Panc1 (cell line): ENCODE measurements around the gene PHKA2. TPM values are rescaled to one million over a fixed set of nuclear protein-coding genes. Genes with fewer than 3 reads are reported as not detected.

Experiments used
- ATAC-seq: fragments of 200-7000 bp; cut with Tn5 transposase; 2 replicates; pipeline ENCODE4 v1.9.1; 2020; ENCODE audit warnings: mild to moderate bottlenecking, moderate library complexity
- BruUV-seq: library from RNA; stranded (reverse); fragments of 400-500 nt; replicated peaks from 2 replicates; lab custom pipeline; 2021; lab: Mats Ljungman, UMichigan
- CTCF ChIA-PET: fragments of 300-600 bp; sonication (Branson Sonifier 250); formaldehyde crosslinking; loops from one replicate; lab custom pipeline; 2022; ENCODE audit warnings: antibody characterized with exemption; lab: Charles Lee
- POLR2A ChIA-PET: fragments of 300-600 bp; sonication (Branson Sonifier 250); formaldehyde crosslinking; loops from one replicate; lab custom pipeline; 2022; ENCODE audit warnings: antibody characterized with exemption; lab: Charles Lee
- DNase-seq: peaks from one replicate; pipeline ENCODE4 v3.0.0-alpha.2; 2010; ENCODE audit warnings: low read depth, low spot score
- H3K27ac ChIP-seq: 2 replicates; pipeline ENCODE4 v1.5.1; 2011; ENCODE audit warnings: mild to moderate bottlenecking, low read length, inconsistent platforms
- H3K27me3 ChIP-seq: fragments of 200-500 bp; sonication (Bioruptor generic); 2 replicates; pipeline ENCODE4 v1.6.0; 2014; ENCODE audit warnings: low read length, inconsistent platforms; ENCODE audit not compliant: control insufficient read depth, insufficient read depth
- H3K36me3 ChIP-seq: fragments of 200-500 bp; sonication (Bioruptor generic); 2 replicates; pipeline ENCODE4 v1.5.1; 2014; ENCODE audit warnings: inconsistent platforms, mild to moderate bottlenecking, low read length, moderate library complexity; ENCODE audit not compliant: control insufficient read depth, insufficient read depth
- H3K4me1 ChIP-seq: 2 replicates; pipeline ENCODE4 v1.5.1; 2011; ENCODE audit warnings: inconsistent platforms, mild to moderate bottlenecking, low read length, moderate library complexity; ENCODE audit not compliant: control insufficient read depth, insufficient read depth
- H3K4me3 ChIP-seq, 2 experiments: 2 replicates each; pipeline ENCODE4 v1.5.1; 2011 to 2012; ENCODE audit warnings: low read depth in 2 of 2, low read length in 2 of 2, mild to moderate bottlenecking in 2 of 2, inconsistent platforms in 1 of 2, moderate library complexity in 1 of 2
- H3K9me3 ChIP-seq: fragments of 200-500 bp; sonication (Bioruptor generic); 2 replicates; pipeline ENCODE4 v1.5.1; 2014; ENCODE audit warnings: low read depth, mild to moderate bottlenecking, inconsistent platforms, low read length, moderate library complexity; ENCODE audit not compliant: control insufficient read depth, insufficient read depth
- POLR2AphosphoS5 ChIP-seq: IDR thresholded peaks from 2 replicates; pipeline ENCODE4 v1.6.1; 2012; ENCODE audit warnings: mild to moderate bottlenecking, low read depth, low read length, moderate library complexity
- SIN3A ChIP-seq: IDR thresholded peaks from 2 replicates; pipeline ENCODE4 v1.6.1; 2012; ENCODE audit warnings: low read depth, mild to moderate bottlenecking, low read length, moderate library complexity, borderline replicate concordance; ENCODE audit not compliant: insufficient read depth
- TCF7L2 ChIP-seq: IDR thresholded peaks from 2 replicates; pipeline ENCODE4 v1.6.1; 2011; ENCODE audit warnings: mild to moderate bottlenecking, low read depth, low read length, inconsistent platforms
- in situ Hi-C: cut with HindIII; loops from 2 replicates; pipeline ENCODE4 v1.10.0; 2016; ENCODE audit warnings: low sequenced_read_pairs, low pct_unique_long_range_greater_than_20kb
- intact Hi-C: fragments of 100-400 bp; cut with micrococcal nuclease; formaldehyde crosslinking; loops from one replicate; pipeline ENCODE4 v1.10.0; 2022; ENCODE audit not compliant: unreplicated experiment
- total RNA-seq: library from RNA; stranded (reverse); gene quantifications from one replicate; pipeline ENCODE4 v1.2.1, GENCODE V29; 2021; ENCODE audit not compliant: unreplicated experiment
- TF ChIP-seq, protein P1 (sequence below), 2 experiments: IDR thresholded peaks; 2 replicates each; pipeline ENCODE4 v1.6.1; 2011 to 2012; ENCODE audit warnings: low read depth in 2 of 2, control low read depth in 1 of 2, low read length in 1 of 2, mild to moderate bottlenecking in 1 of 2, moderate library complexity in 1 of 2; ENCODE audit not compliant: insufficient read depth in 1 of 2
- TF ChIP-seq, protein P2 (sequence below): fragments of 450-650 bp; IDR thresholded peaks from 2 replicates; pipeline ENCODE4 v1.5.1; 2017; ENCODE audit warnings: mild to moderate bottlenecking

PHKA2 gene
- total RNA-seq, 1 experiment from 2014 or later = 20.6 TPM

DNA sequence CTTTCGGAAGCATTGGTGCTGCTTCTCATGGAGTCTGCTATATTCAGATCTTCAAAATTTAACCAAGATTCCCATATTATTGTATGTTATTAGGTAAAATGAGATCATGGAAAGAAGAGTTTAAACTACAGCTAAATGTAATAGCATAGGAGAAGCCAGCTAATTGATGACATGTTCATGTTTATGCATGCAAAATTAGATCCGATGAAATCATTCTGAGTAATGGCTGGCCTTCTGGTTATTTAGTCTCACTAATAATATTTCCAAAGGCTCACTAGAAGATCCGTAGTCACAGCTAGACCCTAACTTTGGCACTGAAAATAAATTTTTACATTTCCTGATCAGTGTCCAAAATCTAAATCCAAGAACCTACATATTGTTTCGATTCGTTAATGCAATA lies 19.8 kb upstream of the PHKA2 start:
- H3K36me3 ChIP-seq = no peaks in the 10 kb centered on the region
- no peak for DNase-seq
- no peaks in the 10 kb centered on the region for H3K9me3 ChIP-seq
- H3K27me3 ChIP-seq = no peaks in the 10 kb centered on the region
- no peaks in the 10 kb centered on the region for H3K4me1 ChIP-seq
- ChIA-PET CTCF (no interaction called here), POLR2A (no interaction called here)
- H3K4me3 ChIP-seq = no peak overlapping the region
- in situ Hi-C loops = no loop called here
- TF ChIP-seq POLR2AphosphoS5 (no peak), SIN3A (no peak), TCF7L2 (no peak)
- TF ChIP-seq, protein P1, sequence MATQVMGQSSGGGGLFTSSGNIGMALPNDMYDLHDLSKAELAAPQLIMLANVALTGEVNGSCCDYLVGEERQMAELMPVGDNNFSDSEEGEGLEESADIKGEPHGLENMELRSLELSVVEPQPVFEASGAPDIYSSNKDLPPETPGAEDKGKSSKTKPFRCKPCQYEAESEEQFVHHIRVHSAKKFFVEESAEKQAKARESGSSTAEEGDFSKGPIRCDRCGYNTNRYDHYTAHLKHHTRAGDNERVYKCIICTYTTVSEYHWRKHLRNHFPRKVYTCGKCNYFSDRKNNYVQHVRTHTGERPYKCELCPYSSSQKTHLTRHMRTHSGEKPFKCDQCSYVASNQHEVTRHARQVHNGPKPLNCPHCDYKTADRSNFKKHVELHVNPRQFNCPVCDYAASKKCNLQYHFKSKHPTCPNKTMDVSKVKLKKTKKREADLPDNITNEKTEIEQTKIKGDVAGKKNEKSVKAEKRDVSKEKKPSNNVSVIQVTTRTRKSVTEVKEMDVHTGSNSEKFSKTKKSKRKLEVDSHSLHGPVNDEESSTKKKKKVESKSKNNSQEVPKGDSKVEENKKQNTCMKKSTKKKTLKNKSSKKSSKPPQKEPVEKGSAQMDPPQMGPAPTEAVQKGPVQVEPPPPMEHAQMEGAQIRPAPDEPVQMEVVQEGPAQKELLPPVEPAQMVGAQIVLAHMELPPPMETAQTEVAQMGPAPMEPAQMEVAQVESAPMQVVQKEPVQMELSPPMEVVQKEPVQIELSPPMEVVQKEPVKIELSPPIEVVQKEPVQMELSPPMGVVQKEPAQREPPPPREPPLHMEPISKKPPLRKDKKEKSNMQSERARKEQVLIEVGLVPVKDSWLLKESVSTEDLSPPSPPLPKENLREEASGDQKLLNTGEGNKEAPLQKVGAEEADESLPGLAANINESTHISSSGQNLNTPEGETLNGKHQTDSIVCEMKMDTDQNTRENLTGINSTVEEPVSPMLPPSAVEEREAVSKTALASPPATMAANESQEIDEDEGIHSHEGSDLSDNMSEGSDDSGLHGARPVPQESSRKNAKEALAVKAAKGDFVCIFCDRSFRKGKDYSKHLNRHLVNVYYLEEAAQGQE (IDR thresholded peaks at IDR 0.05; ENCODE audit: insufficient read depth in 1 of 2, low read depth in 2 of 2, low read length in 1 of 2) = no peak
- TF ChIP-seq, protein P2, sequence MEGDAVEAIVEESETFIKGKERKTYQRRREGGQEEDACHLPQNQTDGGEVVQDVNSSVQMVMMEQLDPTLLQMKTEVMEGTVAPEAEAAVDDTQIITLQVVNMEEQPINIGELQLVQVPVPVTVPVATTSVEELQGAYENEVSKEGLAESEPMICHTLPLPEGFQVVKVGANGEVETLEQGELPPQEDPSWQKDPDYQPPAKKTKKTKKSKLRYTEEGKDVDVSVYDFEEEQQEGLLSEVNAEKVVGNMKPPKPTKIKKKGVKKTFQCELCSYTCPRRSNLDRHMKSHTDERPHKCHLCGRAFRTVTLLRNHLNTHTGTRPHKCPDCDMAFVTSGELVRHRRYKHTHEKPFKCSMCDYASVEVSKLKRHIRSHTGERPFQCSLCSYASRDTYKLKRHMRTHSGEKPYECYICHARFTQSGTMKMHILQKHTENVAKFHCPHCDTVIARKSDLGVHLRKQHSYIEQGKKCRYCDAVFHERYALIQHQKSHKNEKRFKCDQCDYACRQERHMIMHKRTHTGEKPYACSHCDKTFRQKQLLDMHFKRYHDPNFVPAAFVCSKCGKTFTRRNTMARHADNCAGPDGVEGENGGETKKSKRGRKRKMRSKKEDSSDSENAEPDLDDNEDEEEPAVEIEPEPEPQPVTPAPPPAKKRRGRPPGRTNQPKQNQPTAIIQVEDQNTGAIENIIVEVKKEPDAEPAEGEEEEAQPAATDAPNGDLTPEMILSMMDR = no peak
- ATAC-seq = no peak
- H3K27ac ChIP-seq = no peak overlapping the region
- intact Hi-C loops = no loop called here
- no TSS peak for BruUV-seq

DNA sequence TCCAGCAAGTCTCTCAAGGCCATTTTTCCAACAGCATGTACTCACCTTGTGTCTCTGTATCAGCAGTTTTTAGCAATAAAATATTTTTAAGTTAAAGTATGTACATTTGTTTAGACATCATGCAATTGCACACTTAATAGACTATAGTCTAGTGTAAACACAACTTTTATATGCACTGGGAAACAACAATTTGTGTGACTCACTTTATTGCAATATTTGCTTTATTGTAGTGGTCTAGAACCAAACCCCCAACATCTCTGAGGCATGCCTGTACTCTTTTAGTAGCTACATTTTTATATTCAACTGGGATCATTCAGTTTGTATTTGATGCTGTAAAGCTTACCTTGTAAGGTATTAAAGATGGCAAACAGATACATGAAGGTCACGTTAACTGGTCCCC lies 14.7 kb upstream of the PHKA2 start:
- TF ChIP-seq TCF7L2 (no peak), SIN3A (no peak), POLR2AphosphoS5 (no peak)
- TF ChIP-seq, protein P1 (IDR thresholded peaks at IDR 0.05; ENCODE audit: insufficient read depth in 1 of 2, low read depth in 2 of 2, low read length in 1 of 2) = no peak
- TF ChIP-seq, protein P2 = no peak
- ChIA-PET POLR2A (no interaction called here), CTCF (interaction anchor here (0.6 kb wide), 2 partner anchors 121 to 1265 kb away, joined by 3 to 4 read pairs; no protein-coding TSS in a partner anchor)
- no peak for ATAC-seq
- in situ Hi-C loops (no loop called here), intact Hi-C loops (no loop called here)
- no peak overlapping the region for H3K4me3 ChIP-seq
- BruUV-seq = no TSS peak
- no peaks in the 10 kb centered on the region for H3K9me3 ChIP-seq
- no peak for DNase-seq
- no peak overlapping the region for H3K27ac ChIP-seq
- H3K4me1 ChIP-seq = no peaks in the 10 kb centered on the region
- H3K27me3 ChIP-seq = no peaks in the 10 kb centered on the region
- no peaks in the 10 kb centered on the region for H3K36me3 ChIP-seq
